Activated CD4-positive, alpha-beta T cell treated with anti-CD3 and anti-CD28 coated beads for 24 hours (primary cell): ENCODE data around the gene ZNF276.
A peak's percentile ranks its signal among the peaks of the same experiment; 100 is the strongest.
"Not testable (repeated sequence)": the region's sequence is repeated elsewhere in the genome, so short reads cannot be mapped to it uniquely, and the experiment has no call there.

ENCODE experiments used
- DNase-seq, 2 donors: peaks; one replicate each; pipeline ENCODE4 v3.0.0-alpha.2; 2020; ENCODE audit warnings: low read depth in 2 of 2

The ZNF276 gene

DNA sequence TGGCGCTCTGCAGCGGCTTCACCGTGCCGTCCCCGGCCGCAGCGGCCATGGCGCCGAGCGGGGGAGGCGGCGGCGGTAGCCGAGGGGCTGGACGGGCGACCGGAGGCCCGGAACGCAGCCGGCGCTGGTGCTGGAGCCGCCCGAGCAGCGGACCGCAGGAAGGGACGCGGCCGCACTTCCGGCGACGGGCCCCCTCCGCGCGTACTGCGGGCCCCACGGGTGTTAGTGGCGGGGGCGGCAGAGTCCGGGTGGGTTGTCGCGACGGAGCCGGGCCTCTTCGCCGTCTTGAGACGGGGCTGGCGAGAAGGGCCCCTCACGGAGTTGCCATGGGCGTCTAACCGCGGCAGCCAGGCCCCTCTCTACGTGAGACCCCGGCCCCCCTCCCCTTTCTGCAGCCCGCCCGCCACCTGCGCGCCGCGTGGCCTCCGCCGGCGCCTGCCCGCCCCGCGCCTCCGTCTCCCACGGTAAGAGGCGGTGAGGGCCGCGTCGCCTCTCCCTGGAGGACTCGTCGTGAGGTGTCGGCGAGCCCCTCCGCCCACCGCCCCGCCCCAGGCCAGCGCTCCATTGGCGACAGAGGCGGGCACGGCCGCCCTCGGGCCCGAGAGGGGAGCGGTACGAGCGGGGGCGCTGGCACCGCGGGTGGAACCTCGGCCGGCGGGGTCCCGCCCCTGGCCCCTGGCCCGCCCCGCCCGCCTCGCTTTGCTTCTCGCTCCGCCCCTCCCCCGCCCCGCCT is at the start of gene ZNF276, which contains the start of gene VPS9D1:
ZNF276 (plus strand) TSS at position 725 of the 733 bp plus-strand sequence. CDS start 104 bp downstream, outside the sequence.
VPS9D1 (minus strand) TSS at position 86 of the 733 bp plus-strand sequence; CDS start at position 49, 37 bp downstream.
- peak; percentile 73 to 75 for DNase-seq

DNA sequence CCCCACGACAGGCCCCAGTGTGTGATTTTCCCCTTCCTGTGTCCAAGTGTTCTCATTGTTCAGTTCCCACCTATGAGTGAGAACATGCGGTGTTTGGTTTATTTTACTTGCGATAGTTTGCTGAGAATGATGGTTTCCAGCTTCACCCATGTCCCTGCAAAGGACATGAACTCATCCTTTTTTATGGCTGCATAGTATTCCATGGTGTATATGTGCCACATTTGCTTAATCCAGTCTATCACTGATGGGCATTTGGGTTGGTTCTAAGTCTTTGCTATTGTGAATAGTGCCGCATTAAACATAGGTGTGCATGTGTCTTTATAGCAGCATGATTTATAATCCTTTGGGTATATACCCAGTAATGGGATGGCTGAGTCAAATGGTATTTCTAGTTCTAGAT is 49.8 kb upstream of the ZNF276 start:
- not testable (repeated sequence) for DNase-seq

- no peak for DNase-seq
Observed at GRCh38 chr16:89672177-89672941, 49.0 kb upstream of the ZNF276 start.

DNA sequence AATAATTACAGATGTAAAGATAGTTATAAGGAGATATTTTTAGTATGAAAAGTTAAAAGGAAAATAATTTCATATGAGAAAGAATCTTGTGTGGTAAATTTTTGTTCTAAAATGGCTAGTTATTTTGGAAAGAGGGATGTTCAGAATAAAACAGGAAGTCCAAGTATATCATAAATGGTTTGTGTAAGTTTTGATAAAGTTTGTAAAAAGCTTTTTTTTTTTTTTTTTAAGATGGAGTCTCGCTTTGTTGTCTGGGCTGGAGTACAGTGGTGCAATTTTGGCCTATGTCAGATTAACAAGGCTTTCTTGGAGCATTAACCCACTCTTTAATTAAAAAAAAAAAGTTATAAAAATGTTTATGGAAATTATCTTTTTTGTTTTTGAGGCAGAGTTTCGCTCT is 43.1 kb upstream of the ZNF276 start:
- no peak for DNase-seq

- no peak for DNase-seq
Observed at GRCh38 chr16:89685916-89686315, 35.4 kb upstream of the ZNF276 start.

DNA sequence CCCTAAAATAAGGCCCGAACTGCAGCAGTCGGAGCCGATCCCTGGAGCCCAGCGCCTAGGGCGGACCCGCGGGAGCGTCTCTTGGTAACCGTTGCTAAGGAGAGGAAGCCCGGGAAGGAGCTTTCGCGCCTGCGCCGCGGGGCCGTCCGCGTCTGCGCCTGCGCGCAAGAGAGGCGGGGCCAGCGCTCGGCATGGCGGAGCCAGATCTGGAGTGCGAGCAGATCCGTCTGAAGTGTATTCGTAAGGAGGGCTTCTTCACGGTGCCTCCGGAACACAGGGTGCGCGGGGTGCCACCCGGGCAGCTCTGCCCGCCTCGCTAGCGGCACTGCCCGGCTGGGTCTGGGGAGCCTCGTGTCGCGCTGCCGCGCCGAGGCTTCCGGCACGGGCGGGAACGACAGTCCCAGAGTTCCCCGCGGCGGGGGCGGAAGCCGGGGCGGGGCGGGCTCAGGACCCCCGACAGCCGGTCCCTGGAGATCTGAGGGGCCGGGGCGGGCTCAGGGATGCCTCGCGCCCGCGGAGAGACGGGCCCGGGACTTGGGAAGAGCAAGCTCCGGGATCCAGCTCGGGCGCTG is 34.7 kb upstream of the ZNF276 start, which contains the start of gene CDK10:
CDK10 (plus strand) TSS at position 170 of the 572 bp plus-strand sequence; CDS start at position 192, 22 bp downstream.
- peak; percentile 85 to 86 for DNase-seq

- DNase-seq, result no peak
Observed at GRCh38 chr16:89687092-89687940, 34.0 kb upstream of the ZNF276 start.

- no peak for DNase-seq
Observed at GRCh38 chr16:89688395-89688794, 32.9 kb upstream of the ZNF276 start.

DNA sequence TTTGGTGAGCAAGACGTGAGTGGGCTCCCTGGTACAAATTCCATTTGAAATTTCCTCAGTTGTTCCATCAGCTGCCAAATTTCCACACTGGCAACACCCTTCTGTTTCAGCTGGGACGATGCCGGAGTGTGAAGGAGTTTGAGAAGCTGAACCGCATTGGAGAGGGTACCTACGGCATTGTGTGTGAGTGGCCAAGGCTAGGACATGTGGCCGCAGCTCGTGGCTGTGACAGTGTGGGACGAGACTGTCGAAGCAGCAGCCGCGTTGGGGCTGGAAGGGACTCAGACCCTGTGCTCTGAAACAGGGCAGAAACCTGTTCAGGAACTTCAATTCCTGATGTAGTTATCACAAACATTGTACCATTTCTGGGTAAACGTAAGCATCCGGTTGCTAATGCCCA is 32.2 kb upstream of the ZNF276 start:
- no peak for DNase-seq

DNA sequence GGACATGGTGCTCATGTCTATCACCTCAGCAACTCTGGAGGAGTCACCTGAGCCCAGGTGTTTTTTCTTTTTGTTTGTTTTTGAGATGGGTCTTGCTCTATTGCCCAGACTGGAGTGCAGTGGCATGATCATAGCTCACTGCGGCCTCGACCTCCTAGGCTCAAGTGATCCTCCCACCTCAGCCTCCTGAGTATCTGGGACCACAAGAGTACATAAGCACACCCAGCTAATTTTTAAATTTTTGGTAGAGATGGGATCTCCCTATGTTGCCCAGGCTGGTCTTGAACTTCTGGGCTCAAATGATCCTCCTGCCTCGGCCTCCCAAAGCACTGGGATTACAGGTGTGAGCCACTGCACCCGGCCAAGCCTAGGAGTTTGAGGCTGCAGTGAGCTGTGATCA is 31.7 kb upstream of the ZNF276 start:
- DNase-seq, result not testable (repeated sequence)

GRCh38 chr16:89690392-89690901 is 30.9 kb upstream of the ZNF276 start:
- no peak for DNase-seq

DNA sequence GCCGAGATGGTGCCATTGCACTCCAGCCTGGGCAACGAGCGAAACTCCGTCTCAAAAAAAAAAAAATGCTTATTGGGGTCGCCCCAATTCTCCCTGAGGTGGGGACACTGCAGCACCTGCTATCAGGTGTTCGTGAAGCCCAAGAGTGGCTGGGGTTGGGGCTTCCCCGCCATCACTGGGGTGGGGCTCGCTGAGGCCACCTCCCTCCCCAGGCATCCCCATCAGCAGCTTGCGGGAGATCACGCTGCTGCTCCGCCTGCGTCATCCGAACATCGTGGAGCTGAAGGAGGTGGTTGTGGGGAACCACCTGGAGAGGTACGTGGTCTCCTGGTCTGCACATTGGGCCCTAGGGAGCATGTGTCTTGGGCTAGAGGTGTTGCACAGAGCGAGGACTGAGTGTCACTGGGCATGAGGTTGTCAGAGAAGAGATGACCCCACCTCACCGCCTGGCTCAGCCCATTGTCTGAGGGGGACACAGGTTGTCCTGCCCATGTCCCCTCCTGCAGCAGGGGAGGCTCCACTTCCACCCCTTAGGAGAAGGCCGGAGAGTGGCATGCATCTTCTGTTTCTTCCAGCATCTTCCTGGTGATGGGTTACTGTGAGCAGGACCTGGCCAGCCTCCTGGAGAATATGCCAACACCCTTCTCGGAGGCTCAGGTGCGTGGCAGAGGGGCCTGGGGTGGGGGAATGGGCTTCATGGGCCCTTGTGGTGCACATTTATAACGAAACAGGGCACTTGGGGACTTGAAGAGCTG is 29.9 kb upstream of the ZNF276 start:
- no peak for DNase-seq

GRCh38 chr16:89691986-89692569 is 29.3 kb upstream of the ZNF276 start:
- DNase-seq, result no peak

- DNase-seq, result no peak
Observed at GRCh38 chr16:89693289-89693731, 28.0 kb upstream of the ZNF276 start.

GRCh38 chr16:89693931-89694783 is 27.2 kb upstream of the ZNF276 start:
- no peak for DNase-seq

- not testable (repeated sequence) for DNase-seq
Observed at GRCh38 chr16:89694784-89695085, 26.6 kb upstream of the ZNF276 start.

GRCh38 chr16:89695086-89695874 is 26.1 kb upstream of the ZNF276 start:
- no peak for DNase-seq

DNA sequence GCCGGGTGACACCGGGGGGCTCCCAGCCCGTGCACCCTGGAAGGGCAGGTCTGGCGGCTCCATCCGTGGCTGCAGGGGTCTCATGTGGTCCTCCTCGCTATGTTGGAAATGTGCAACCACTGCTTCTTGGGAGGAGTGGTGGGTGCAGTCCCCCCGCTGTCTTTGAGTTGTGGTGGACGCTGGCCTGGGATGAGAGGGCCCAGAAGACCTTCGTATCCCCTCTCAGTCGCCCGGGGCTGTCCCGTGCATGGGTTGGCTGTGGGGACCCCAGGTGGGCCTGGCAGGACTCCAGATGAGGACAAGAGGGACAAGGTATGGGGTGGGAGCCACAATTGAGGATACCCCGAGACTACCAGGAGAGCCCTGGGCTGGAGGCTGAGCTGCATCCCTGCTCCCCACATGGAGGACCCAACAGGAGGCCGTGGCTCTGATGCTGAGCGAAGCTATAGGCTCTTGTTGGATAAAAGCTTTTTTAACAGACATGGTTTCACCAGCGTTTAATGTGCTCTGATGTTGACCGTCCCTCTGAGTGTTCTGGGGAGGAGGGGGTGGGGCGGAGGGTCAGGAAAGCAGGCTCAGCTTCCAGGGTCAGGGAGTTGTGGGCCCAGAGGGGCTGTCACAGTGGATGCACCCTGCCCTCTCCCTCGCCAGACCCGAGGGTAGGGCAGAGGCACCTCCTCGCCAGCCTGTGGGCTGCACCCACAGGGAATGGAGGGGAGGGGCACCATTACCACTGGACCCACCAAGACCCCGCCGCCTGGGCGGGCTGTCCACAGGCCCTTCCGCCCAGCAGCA is 25.3 kb upstream of the ZNF276 start:
- no peak for DNase-seq
